ENCODE data around the gene COPS7A.

Gene COPS7A

GRCh38 chr12:6771091-6771495 is 47.2 kb downstream of the COPS7A start:
- no peak for DNase-seq

DNA sequence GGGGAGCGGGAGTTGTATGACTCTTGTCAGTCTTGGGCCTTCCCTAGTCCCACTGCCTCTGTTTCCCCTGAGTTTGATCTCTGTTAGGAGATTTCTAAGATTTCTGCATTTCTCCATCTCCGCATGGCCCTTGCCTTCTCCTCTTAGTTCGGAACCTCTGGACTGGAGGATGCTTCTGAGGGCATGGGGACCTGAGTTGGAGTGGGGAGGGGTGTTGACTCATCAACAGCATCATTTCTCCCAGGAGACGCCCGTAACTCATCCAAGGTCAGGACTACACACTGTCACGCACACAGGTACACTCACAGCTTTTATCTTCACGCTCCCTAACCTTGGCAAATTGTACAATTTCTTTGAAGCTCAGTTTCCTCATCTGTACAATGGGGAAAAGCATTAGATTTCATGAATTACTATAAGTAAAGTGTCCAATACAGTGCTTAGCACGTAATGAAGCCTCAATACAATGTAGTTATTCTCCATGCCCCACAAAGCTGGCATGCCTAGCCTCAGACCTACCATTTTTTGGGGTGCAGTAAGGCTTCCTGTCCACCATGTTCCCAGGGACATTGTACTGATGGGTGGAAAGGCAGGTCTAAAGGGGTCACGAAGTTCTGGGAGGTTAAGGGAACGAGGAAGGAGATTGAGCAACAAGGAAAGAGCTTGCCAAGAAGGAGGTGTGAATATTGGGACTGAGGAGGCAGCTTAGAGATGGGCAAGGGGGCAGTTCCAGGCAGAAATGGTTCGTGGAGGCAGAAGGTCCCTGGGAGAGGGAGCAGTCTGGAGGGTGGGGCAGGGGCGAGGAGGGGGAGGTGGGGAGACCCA is 47.9 kb downstream of the COPS7A start:
- no peak for DNase-seq

GRCh38 chr12:6772331-6772695 is 48.5 kb downstream of the COPS7A start, which contains the start of gene LAG3:
Gene LAG3, plus strand, starts transcription at chr12:6772520. Its CDS starts 333 bp downstream, at chr12:6772853.
- DNase-seq = peak; percentile 31

GRCh38 chr12:6772726-6773589 is 49.1 kb downstream of the COPS7A start:
- DNase-seq = no peak

DNA sequence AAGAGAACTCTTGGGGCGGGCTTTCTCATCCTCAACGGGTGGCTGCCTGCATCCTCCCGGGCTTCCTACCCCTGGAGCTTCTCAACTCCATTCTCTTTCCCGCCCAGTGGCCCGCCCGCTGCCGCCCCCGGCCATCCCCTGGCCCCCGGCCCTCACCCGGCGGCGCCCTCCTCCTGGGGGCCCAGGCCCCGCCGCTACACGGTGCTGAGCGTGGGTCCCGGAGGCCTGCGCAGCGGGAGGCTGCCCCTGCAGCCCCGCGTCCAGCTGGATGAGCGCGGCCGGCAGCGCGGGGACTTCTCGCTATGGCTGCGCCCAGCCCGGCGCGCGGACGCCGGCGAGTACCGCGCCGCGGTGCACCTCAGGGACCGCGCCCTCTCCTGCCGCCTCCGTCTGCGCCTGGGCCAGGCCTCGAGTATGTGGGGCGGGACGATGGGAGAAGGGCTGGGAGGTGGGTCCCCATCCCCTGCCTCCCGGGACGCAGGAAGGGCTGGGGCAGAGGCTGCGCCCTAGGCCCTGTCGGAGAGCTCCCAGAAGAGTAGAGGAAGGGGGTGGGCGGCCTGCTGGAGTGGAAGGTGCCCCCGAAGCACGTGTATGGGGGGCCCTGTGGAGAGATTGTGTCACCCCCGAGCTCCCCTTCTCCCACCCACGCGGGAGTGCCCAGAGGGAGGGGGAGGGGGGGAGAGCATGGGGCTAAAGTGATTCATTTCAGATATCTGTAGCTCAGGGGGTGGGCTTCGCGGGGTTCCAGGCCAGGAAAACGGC is 49.9 kb downstream of the COPS7A start:
- no peak for DNase-seq

- DNase-seq = peak; percentile 61
Measured at GRCh38 chr12:6774499-6775062, 50.7 kb downstream of the COPS7A start.

DNA sequence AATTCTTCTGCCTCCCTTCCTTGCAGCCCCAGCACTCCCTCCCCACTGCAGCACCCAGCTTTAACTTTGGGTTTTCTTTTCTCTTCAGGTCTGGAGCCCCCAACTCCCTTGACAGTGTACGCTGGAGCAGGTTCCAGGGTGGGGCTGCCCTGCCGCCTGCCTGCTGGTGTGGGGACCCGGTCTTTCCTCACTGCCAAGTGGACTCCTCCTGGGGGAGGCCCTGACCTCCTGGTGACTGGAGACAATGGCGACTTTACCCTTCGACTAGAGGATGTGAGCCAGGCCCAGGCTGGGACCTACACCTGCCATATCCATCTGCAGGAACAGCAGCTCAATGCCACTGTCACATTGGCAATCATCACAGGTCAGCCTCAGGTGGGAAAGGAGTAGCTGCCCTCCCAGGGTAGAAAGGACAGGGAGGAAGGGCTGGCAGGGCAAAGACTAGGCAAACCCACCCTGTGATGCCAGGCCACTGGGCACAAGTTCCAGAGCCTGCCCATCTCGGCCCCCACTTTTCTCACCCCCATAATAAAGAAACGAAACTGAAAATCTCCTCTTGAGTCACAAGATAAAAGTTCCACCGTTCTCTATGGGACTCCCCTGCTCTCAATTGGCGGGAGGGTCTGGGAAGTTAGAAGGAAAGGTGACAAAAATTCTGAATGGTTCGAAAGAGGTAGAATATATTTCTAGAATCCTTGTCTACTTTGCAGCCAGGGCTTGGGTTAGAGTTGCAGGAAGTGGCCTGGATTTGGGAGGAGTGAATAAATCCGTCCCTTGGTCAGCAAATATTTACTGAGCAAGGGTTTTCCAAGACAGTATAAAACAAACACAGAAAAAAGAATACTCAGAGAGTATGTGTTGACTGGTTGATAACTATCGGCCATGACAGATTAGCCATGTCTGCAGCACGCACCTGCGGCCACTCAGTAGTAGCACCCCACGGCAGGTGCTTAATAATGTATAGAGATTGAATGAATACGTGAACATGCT is 51.6 kb downstream of the COPS7A start:
- DNase-seq = no peak

GRCh38 chr12:6777386-6777785 is 53.5 kb downstream of the COPS7A start:
- no peak for DNase-seq

DNA sequence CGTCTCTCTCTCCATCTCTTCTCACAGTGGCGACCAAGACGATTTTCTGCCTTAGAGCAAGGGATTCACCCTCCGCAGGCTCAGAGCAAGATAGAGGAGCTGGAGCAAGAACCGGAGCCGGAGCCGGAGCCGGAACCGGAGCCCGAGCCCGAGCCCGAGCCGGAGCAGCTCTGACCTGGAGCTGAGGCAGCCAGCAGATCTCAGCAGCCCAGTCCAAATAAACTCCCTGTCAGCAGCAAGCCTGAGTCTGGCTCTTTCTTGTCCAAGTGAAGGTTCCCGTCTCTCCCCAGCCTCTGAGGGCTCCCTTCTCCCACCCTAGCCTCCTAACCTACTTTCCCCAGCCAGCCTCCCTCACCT is 54.3 kb downstream of the COPS7A start:
- DNase-seq = no peak

- peak; percentile 89 for DNase-seq
Measured at GRCh38 chr12:6778574-6779550, 55.0 kb downstream of the COPS7A start.

DNA sequence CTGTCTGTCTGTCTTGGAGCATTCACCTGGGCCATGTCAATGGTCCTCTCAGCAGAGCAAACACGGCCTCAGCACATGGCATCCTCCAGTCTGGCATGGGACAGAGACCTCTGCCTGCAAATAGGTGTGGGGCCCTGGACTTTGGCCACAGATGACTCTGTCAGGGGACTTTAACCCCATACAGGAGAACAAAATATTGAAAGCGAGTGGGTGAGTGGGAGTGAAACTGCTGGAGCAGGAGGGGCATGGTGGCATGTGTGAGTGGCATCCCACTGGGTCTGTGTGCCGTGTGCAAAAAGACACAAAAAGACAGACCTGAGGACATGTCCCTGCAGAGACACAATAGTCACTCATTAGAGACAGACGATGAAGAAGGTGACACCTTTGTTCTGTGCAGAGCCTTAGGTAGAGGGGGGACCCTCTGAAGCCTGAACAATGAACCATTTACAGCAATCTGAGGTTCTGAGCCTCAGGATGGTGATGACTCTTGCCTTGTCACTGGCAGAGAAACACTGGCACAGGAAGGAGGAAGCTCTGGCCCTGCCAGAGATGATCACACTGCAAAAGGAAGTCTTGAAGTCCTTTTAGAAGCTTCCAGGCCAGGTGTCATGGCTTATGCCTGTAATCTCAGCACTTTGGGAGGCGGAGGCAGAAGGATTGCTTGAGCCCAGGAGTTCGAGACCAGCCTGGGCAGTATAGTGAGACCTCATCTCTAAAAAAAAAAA is 56.0 kb downstream of the COPS7A start:
- no peak for DNase-seq

GRCh38 chr12:6780573-6780972 is 56.7 kb downstream of the COPS7A start:
- no peak for DNase-seq

All from activated gamma-delta T cell treated with Interleukin-2 at 50 U/mL for 16 hours (primary cell).